ENCODE results near the gene MTOR.
A peak's percentile ranks its signal among the peaks of the same experiment; 100 is the strongest.
"Not testable (repeated sequence)": the region's sequence is repeated elsewhere in the genome, so short reads cannot be mapped to it uniquely, and the experiment has no call there.

MTOR gene

GRCh38 chr1:11262171-11263049 lies at the start of gene MTOR:
Gene MTOR (minus strand): TSS chr1:11262551. CDS start chr1:11259409, 3,142 bp downstream.
- peak; percentile 99 to 100 for DNase-seq

GRCh38 chr1:11309385-11309784 lies 47.0 kb upstream of the MTOR start:
- no peak for DNase-seq

- no peak for DNase-seq
Measured at GRCh38 chr1:11308699-11309224, 46.4 kb upstream of the MTOR start.

GRCh38 chr1:11307852-11308251 lies 45.5 kb upstream of the MTOR start:
- no peak for DNase-seq

- not testable (repeated sequence) for DNase-seq
Measured at GRCh38 chr1:11305516-11305915, 43.2 kb upstream of the MTOR start.

- DNase-seq: no peak
Measured at GRCh38 chr1:11302366-11302765, 40.0 kb upstream of the MTOR start.

- DNase-seq: no peak
Measured at GRCh38 chr1:11301601-11302000, 39.2 kb upstream of the MTOR start.

- DNase-seq: no peak
Measured at GRCh38 chr1:11299225-11299574, 36.8 kb upstream of the MTOR start.

- DNase-seq: no peak
Measured at GRCh38 chr1:11298390-11299224, 36.3 kb upstream of the MTOR start.

GRCh38 chr1:11297774-11298173 lies 35.4 kb upstream of the MTOR start:
- not testable (repeated sequence) for DNase-seq

- DNase-seq: no peak
Measured at GRCh38 chr1:11295905-11296304, 33.6 kb upstream of the MTOR start.

GRCh38 chr1:11294951-11295350 lies 32.6 kb upstream of the MTOR start:
- DNase-seq: no peak

- DNase-seq: no peak
Measured at GRCh38 chr1:11293856-11294255, 31.5 kb upstream of the MTOR start.

GRCh38 chr1:11291049-11291448 lies 28.7 kb upstream of the MTOR start:
- no peak for DNase-seq

- DNase-seq: no peak
Measured at GRCh38 chr1:11289064-11289463, 26.7 kb upstream of the MTOR start.

GRCh38 chr1:11286735-11287410 lies 24.5 kb upstream of the MTOR start:
- DNase-seq: no peak

- DNase-seq: peak; percentile 30 to 43
Measured at GRCh38 chr1:11285883-11286734, 23.8 kb upstream of the MTOR start.

- DNase-seq: no peak
Measured at GRCh38 chr1:11284784-11285183, 22.4 kb upstream of the MTOR start.

GRCh38 chr1:11283151-11283550 lies 20.8 kb upstream of the MTOR start:
- DNase-seq: no peak

GRCh38 chr1:11281518-11282331 lies 19.4 kb upstream of the MTOR start:
- no peak for DNase-seq

GRCh38 chr1:11280719-11281376 lies 18.5 kb upstream of the MTOR start:
- DNase-seq: peak in 1 of 2 experiments; percentile 11
